Erythroblast (primary cell): Measurements from ENCODE around the gene SPINDOC.

ENCODE experiments used
- GATA1 ChIP-seq: IDR thresholded peaks from 2 replicates; pipeline ENCODE4 v1.6.1; 2011; ENCODE audit warnings: low read depth, mild to moderate bottlenecking, control low read depth, low read length, moderate library complexity
- POLR2A ChIP-seq: IDR thresholded peaks from 2 replicates; pipeline ENCODE4 v1.6.1; 2011; ENCODE audit warnings: mild to moderate bottlenecking, low read length

- no peak for TF ChIP-seq POLR2A
- TF ChIP-seq GATA1, result no peak
Measured at GRCh38 chr11:63868399-63869064, 55.3 kb downstream of the SPINDOC start.
